Measurements from ENCODE around the gene SUGP1. TPM values are rescaled to one million over a fixed set of nuclear protein-coding genes. Genes with fewer than 3 reads are reported as not detected.

Gene SUGP1
- total RNA-seq, 2 donors from 2014 or later = 51.1 to 53.5 TPM

DNA sequence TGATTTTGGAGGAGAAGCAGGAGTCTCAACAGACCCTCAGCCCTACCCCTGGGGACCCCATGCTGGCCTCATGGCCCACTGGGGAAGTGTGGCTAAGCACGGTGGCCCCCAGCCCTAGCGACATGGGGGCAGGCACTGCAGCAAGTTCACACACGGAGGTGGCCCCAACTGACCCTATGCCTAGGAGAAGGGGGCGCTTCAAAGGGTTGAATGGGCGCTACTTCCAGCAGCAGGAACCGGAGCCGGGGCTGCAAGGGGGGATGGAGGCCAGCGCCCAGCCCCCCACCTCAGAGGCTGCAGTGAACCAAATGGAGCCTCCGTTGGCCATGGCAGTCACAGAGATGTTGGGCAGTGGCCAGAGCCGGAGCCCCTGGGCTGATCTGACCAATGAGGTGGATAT, 93.6 kb downstream of the SUGP1 start:
- H3K4me3 ChIP-seq = no peak overlapping the region
- H3K27ac ChIP-seq = no peak overlapping the region
- intact Hi-C loops (cut with DNase I) = loop anchor here (10.0 kb wide), 1 partner anchor 82 kb away; no protein-coding TSS in a partner anchor
- H3K4me1 ChIP-seq (replicated peaks) = no peaks in the 10 kb centered on the region
- H3K36me3 ChIP-seq = no peaks in the 10 kb centered on the region
- no peak for DNase-seq (ENCODE audit: low spot score)
- no peaks in the 10 kb centered on the region for H3K9me3 ChIP-seq
- TF ChIP-seq, protein P1, sequence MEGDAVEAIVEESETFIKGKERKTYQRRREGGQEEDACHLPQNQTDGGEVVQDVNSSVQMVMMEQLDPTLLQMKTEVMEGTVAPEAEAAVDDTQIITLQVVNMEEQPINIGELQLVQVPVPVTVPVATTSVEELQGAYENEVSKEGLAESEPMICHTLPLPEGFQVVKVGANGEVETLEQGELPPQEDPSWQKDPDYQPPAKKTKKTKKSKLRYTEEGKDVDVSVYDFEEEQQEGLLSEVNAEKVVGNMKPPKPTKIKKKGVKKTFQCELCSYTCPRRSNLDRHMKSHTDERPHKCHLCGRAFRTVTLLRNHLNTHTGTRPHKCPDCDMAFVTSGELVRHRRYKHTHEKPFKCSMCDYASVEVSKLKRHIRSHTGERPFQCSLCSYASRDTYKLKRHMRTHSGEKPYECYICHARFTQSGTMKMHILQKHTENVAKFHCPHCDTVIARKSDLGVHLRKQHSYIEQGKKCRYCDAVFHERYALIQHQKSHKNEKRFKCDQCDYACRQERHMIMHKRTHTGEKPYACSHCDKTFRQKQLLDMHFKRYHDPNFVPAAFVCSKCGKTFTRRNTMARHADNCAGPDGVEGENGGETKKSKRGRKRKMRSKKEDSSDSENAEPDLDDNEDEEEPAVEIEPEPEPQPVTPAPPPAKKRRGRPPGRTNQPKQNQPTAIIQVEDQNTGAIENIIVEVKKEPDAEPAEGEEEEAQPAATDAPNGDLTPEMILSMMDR (IDR thresholded peaks at IDR 0.05) = no peak
- WGBS = 55% methylated on average over 10 of the region's 10 CpGs
- no peaks in the 10 kb centered on the region for H3K27me3 ChIP-seq (replicated peaks; ENCODE audit: insufficient read depth)

DNA sequence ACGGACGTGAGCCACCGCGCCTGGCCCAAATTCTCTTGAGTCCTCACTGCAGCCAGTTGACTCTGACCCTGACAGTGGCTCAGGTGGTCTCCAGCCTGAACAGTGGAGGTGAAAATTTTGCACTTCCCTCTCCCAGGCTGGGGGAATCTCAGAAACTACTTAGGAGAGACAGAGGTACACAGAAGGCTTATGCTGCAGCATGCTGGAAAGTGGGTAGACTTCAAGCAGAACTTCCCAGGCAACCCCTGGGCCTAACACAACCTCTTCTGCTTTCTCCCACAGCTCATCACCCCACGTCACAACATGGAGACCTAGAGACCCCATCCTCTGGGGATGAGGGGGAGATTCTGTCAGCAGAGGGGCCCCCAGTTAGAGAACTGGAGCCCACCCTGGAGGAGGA, 94.1 kb downstream of the SUGP1 start:
- Histone ChIP-seq H3K4me1 (replicated peaks) (no peaks in the 10 kb centered on the region), H3K27me3 (replicated peaks; ENCODE audit: insufficient read depth) (no peaks in the 10 kb centered on the region)

More for the DNA sequence above, 94.1 kb downstream of the SUGP1 start:
- Histone ChIP-seq H3K9me3 (no peaks in the 10 kb centered on the region), H3K4me3 (no peak overlapping the region), H3K27ac (no peak overlapping the region), H3K36me3 (no peaks in the 10 kb centered on the region)
- DNase-seq (ENCODE audit: low spot score) = no peak
- no peak for TF ChIP-seq POLR2AphosphoS5 (IDR thresholded peaks at IDR 0.05)
- intact Hi-C loops (cut with DNase I) = loop anchor here (10.0 kb wide), 1 partner anchor 81 kb away; no protein-coding TSS in a partner anchor
- 85% methylated on average over 5 of the region's 5 CpGs for WGBS

Small RNA genes within 50 kb of the gene (small RNA-seq; reads per million reads assigned to genes)
- 0 reads per million in 2 donors for gene RNU6-1028P

Other genes with a start within 250 kb of the SUGP1 start
- gene TMEM161A, start 182.0 kb downstream of the SUGP1 start, total RNA-seq = 10 to 100 TPM; 24.0 to 40.9 TPM
- not detected for gene MEF2B, start 150.2 kb downstream of the SUGP1 start, total RNA-seq
- 10 to 100 TPM; 18.0 to 26.9 TPM for gene BORCS8, start 128.4 kb downstream of the SUGP1 start, total RNA-seq
- 10 to 100 TPM; 44.2 to 46.3 TPM for gene RFXANK, start 128.3 kb downstream of the SUGP1 start, total RNA-seq
- gene NR2C2AP, start 117.1 kb downstream of the SUGP1 start, total RNA-seq = 10 to 100 TPM; 12.8 to 13.2 TPM
- gene NCAN, start 108.6 kb downstream of the SUGP1 start, total RNA-seq = 1 to 10 TPM in 1 of 2 donors, not detected in 1; 1.2 TPM
- gene TM6SF2, start 47.2 kb downstream of the SUGP1 start, total RNA-seq = 1 to 10 TPM in 1 of 2 donors, not detected in 1; 3.4 TPM
- gene MAU2, start 320 bp upstream of the SUGP1 start, total RNA-seq = 100 to 1,000 TPM in 1 of 2 donors, 10 to 100 TPM in 1; 52.5 to 106 TPM
- 100 to 1,000 TPM in 1 of 2 donors, 10 to 100 TPM in 1; 41.7 to 138 TPM for gene GATAD2A, start 85.2 kb upstream of the SUGP1 start, total RNA-seq
- gene TSSK6, start 195.0 kb upstream of the SUGP1 start, total RNA-seq = 10 to 100 TPM in 1 of 2 donors, 1 to 10 TPM in 1; 7.3 to 22.3 TPM
- gene NDUFA13, start 195.7 kb upstream of the SUGP1 start, total RNA-seq = 10 to 100 TPM; 46.0 to 57.4 TPM
- 10 to 100 TPM in 1 of 2 donors, 1 to 10 TPM in 1; 8.1 to 19.3 TPM for gene YJEFN3, start 208.4 kb upstream of the SUGP1 start, total RNA-seq
- gene CILP2, start 217.8 kb upstream of the SUGP1 start, total RNA-seq = 1 to 10 TPM in 1 of 2 donors, under 1 TPM in 1; 0.68 to 3.7 TPM